ENCODE data around the gene MT1X. TPM values are rescaled to one million over a fixed set of nuclear protein-coding genes. Genes with fewer than 3 reads are reported as not detected.

The MT1X gene
- total RNA-seq, 2 donors from 2014 or later = 430 to 1,140 TPM

GRCh38 chr16:56708525-56709442 lies 26.5 kb downstream of the MT1X start:
- Histone ChIP-seq H3K27me3 (no peaks in the 10 kb centered on the region), H3K4me3 (no peak overlapping the region), H3K36me3 (replicated peaks in 1 of 2; ENCODE audit: insufficient read depth in 1 of 2, low read depth in 2 of 2) (no peaks in the 10 kb centered on the region), H3K4me1 (no peaks in the 10 kb centered on the region), H3K9me3 (no peaks in the 10 kb centered on the region), H3K27ac (no peak overlapping the region)
- ATAC-seq (no peak), DNase-seq (no peak)
- WGBS, 2 donors = 58 to 68% methylated on average over 13 of the region's 13 CpGs
- no peak for TF ChIP-seq CTCF (IDR thresholded peaks at IDR 0.05)
- no peak for TF ChIP-seq POLR2A (IDR thresholded peaks at IDR 0.05)
- intact Hi-C loops (cut with DNase I) = loop anchor here (10.0 kb wide), 1 partner anchor 194 kb away; no protein-coding TSS in a partner anchor

GRCh38 chr16:56709443-56710040 lies 27.3 kb downstream of the MT1X start:
- DNase-seq = no peak
- no peak overlapping the region for H3K27ac ChIP-seq
- no peaks in the 10 kb centered on the region for H3K4me1 ChIP-seq
- H3K36me3 ChIP-seq (replicated peaks in 1 of 2; ENCODE audit: insufficient read depth in 1 of 2, low read depth in 2 of 2) = no peaks in the 10 kb centered on the region
- H3K27me3 ChIP-seq = no peaks in the 10 kb centered on the region
- TF ChIP-seq CTCF (IDR thresholded peaks at IDR 0.05) (no peak), POLR2A (IDR thresholded peaks at IDR 0.05) (no peak)
- H3K9me3 ChIP-seq = no peaks in the 10 kb centered on the region
- intact Hi-C loops (cut with DNase I) = loop anchor here (10.0 kb wide), 1 partner anchor 195 kb away; no protein-coding TSS in a partner anchor
- WGBS, 2 donors = 77 to 79% methylated on average over 4 of the region's 4 CpGs
- H3K4me3 ChIP-seq = no peak overlapping the region
- ATAC-seq = no peak

- H3K9me3 ChIP-seq = no peaks in the 10 kb centered on the region
- no peak for ATAC-seq
- H3K27ac ChIP-seq = no peak overlapping the region
- 70 to 80% methylated on average over 3 of the region's 3 CpGs for WGBS, 2 donors
- intact Hi-C loops (cut with DNase I) = no loop called here
- H3K4me1 ChIP-seq = no peaks in the 10 kb centered on the region
- no peaks in the 10 kb centered on the region for H3K36me3 ChIP-seq (replicated peaks in 1 of 2; ENCODE audit: insufficient read depth in 1 of 2, low read depth in 2 of 2)
- H3K27me3 ChIP-seq = no peaks in the 10 kb centered on the region
- H3K4me3 ChIP-seq = no peak overlapping the region
- DNase-seq = no peak
- no peak for TF ChIP-seq POLR2A (IDR thresholded peaks at IDR 0.05)
- no peak for TF ChIP-seq CTCF (IDR thresholded peaks at IDR 0.05)
These were observed 28.0 kb downstream of the MT1X start for GRCh38 chr16:56710181-56710737.

- WGBS, 2 donors = 75 to 76% methylated on average over 2 of the region's 2 CpGs
- Histone ChIP-seq H3K9me3 (no peaks in the 10 kb centered on the region), H3K27me3 (no peaks in the 10 kb centered on the region), H3K4me1 (no peaks in the 10 kb centered on the region), H3K27ac (no peak overlapping the region), H3K4me3 (no peak overlapping the region), H3K36me3 (replicated peaks in 1 of 2; ENCODE audit: insufficient read depth in 1 of 2, low read depth in 2 of 2) (no peaks in the 10 kb centered on the region)
- ATAC-seq (no peak), DNase-seq (no peak)
- TF ChIP-seq POLR2A (IDR thresholded peaks at IDR 0.05) (no peak), CTCF (IDR thresholded peaks at IDR 0.05) (no peak)
- intact Hi-C loops (cut with DNase I) = no loop called here
These were observed 29.6 kb downstream of the MT1X start for GRCh38 chr16:56711862-56712261.
